NCI-H345 (cell line): ENCODE measurements around the gene DBNL.

Experiments
- DNase-seq: peaks from one replicate; lab custom pipeline; 2025; lab: John Stamatoyannopoulos, UW

DBNL gene

GRCh38 chr7:44100458-44101302, 56.2 kb downstream of the DBNL start:
- DNase-seq, result no peak

- DNase-seq, result no peak
Observed at GRCh38 chr7:44101303-44101965, 56.9 kb downstream of the DBNL start.

GRCh38 chr7:44101966-44102845, 57.7 kb downstream of the DBNL start:
- DNase-seq, result no peak

GRCh38 chr7:44102846-44103565, 58.5 kb downstream of the DBNL start:
- no peak for DNase-seq

- DNase-seq, result no peak
Observed at GRCh38 chr7:44103566-44103922, 59.0 kb downstream of the DBNL start.

- no peak for DNase-seq
Observed at GRCh38 chr7:44103923-44104859, 59.7 kb downstream of the DBNL start, which contains the start of gene AEBP1. Gene AEBP1, plus strand, starts transcription at chr7:44104345. Its CDS starts 321 bp downstream, at chr7:44104666.

GRCh38 chr7:44104860-44105771, 60.6 kb downstream of the DBNL start:
- no peak for DNase-seq

- DNase-seq, result no peak
Observed at GRCh38 chr7:44105832-44106231, 61.3 kb downstream of the DBNL start.

GRCh38 chr7:44106311-44107065, 62.0 kb downstream of the DBNL start:
- DNase-seq, result no peak

GRCh38 chr7:44107116-44107960, 62.8 kb downstream of the DBNL start:
- DNase-seq, result no peak

- no peak for DNase-seq
Observed at GRCh38 chr7:44107961-44108767, 63.7 kb downstream of the DBNL start.

- DNase-seq, result no peak
Observed at GRCh38 chr7:44108768-44109750, 64.6 kb downstream of the DBNL start.

GRCh38 chr7:44109991-44110390, 65.5 kb downstream of the DBNL start:
- no peak for DNase-seq

- DNase-seq, result no peak
Observed at GRCh38 chr7:44110719-44111635, 66.5 kb downstream of the DBNL start.
